Measurements from ENCODE around the gene CRYGC.
"Not testable (repeated sequence)": the region's sequence is repeated elsewhere in the genome, so short reads cannot be mapped to it uniquely, and the experiment has no call there.

Gene CRYGC

GRCh38 chr2:208136716-208137094, 7.1 kb upstream of the CRYGC start:
- no peak for DNase-seq

- no peak for DNase-seq
Observed at GRCh38 chr2:208135794-208136715, 6.4 kb upstream of the CRYGC start.

- no peak for DNase-seq
Observed at GRCh38 chr2:208134928-208135586, 5.4 kb upstream of the CRYGC start.

GRCh38 chr2:208130712-208131110, 1.1 kb upstream of the CRYGC start:
- DNase-seq: no peak

GRCh38 chr2:208128136-208128535, 1.5 kb downstream of the CRYGC start:
- DNase-seq: no peak

GRCh38 chr2:208127090-208127489, 2.5 kb downstream of the CRYGC start:
- no peak for DNase-seq

GRCh38 chr2:208125251-208125650, 4.4 kb downstream of the CRYGC start:
- DNase-seq: no peak

- not testable (repeated sequence) for DNase-seq
Observed at GRCh38 chr2:208124013-208124715, 5.5 kb downstream of the CRYGC start, which contains the start of gene CRYGD. Gene CRYGD (minus strand): TSS chr2:208124524. CDS start chr2:208124473, 51 bp downstream.

GRCh38 chr2:208122248-208122647, 7.4 kb downstream of the CRYGC start:
- no peak for DNase-seq

GRCh38 chr2:208118918-208119317, 10.7 kb downstream of the CRYGC start:
- DNase-seq: no peak

GRCh38 chr2:208117390-208117789, 12.2 kb downstream of the CRYGC start:
- DNase-seq: not testable (repeated sequence)

GRCh38 chr2:208112969-208113368, 16.7 kb downstream of the CRYGC start:
- DNase-seq: no peak

- not testable (repeated sequence) for DNase-seq
Observed at GRCh38 chr2:208112273-208112745, 17.3 kb downstream of the CRYGC start.

GRCh38 chr2:208103616-208104015, 26.0 kb downstream of the CRYGC start:
- no peak for DNase-seq

- DNase-seq: no peak
Observed at GRCh38 chr2:208101716-208102631, 27.7 kb downstream of the CRYGC start.

GRCh38 chr2:208099682-208100470, 29.8 kb downstream of the CRYGC start:
- DNase-seq: no peak

- DNase-seq: not testable (repeated sequence)
Observed at GRCh38 chr2:208098701-208099100, 30.9 kb downstream of the CRYGC start.

- DNase-seq: no peak
Observed at GRCh38 chr2:208098267-208098666, 31.4 kb downstream of the CRYGC start.

GRCh38 chr2:208097801-208098200, 31.8 kb downstream of the CRYGC start:
- DNase-seq: no peak

GRCh38 chr2:208097313-208097712, 32.3 kb downstream of the CRYGC start:
- DNase-seq: no peak

- no peak for DNase-seq
Observed at GRCh38 chr2:208096080-208096479, 33.5 kb downstream of the CRYGC start.

Measured in CD4-positive, alpha-beta T cell treated with Interleukin-4 for 1 hour (primary cell).